Dermis microvascular lymphatic vessel endothelial cell (primary cell): ENCODE data around the gene ABCD1. TPM values are rescaled to one million over a fixed set of nuclear protein-coding genes. Genes with fewer than 3 reads are reported as not detected.

ENCODE experiments used
- DNase-seq, 2 donors: peaks; one replicate each; pipeline versions ENCODE4 v3.0.0 to v3.0.0-alpha.2; 2010; ENCODE audit warnings: low read depth in 2 of 2
- total RNA-seq: library from RNA; depleted of rRNA; stranded (reverse); fragments of >200 nt; gene quantifications from 2 replicates; pipeline ENCODE4 v1.2.1, GENCODE V29; 2014

The ABCD1 gene
- total RNA-seq, 1 donor from 2014 or later, result 6.2 TPM

- no peak for DNase-seq
Observed at GRCh38 chrX:153773218-153773611, 48.6 kb downstream of the ABCD1 start.

GRCh38 chrX:153773741-153774575, 49.3 kb downstream of the ABCD1 start:
- DNase-seq, result no peak

- DNase-seq, result no peak
Observed at GRCh38 chrX:153774576-153775292, 50.1 kb downstream of the ABCD1 start.

DNA sequence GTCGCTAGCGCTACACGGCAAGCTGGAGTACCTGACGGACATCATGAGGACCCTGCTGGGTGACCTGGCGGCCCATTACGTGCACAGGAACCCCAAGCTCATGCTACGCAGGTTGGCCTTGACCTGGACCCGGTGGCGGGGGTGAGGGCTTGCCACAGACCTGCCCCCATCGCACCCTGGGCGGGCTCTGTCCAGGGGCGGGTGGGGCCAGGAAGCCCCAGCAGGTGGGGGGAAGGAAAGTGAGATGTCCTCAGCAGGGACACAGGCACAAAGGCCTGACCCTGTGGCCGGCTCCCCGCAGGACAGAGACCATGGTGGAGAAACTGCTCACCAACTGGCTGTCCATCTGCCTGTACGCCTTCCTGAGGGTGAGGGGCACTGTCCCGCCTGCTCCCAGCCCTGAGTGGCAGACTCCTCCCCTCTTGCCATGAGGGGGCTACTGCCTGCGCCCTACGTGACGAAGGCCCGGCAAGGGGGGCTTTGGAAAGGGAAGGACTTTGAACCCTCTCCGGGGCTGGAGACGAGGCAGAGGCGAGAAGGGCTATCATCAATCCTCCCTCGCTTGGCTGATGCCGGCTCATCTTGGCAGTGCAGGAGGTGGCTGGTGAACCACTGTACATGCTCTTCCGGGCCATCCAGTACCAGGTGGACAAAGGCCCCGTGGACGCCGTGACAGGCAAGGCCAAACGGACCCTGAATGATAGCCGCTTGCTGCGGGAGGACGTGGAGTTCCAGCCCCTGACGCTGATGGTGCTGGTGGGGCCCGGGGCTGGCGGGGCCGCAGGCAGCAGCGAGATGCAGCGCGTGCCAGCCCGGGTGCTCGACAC, 50.9 kb downstream of the ABCD1 start:
- no peak for DNase-seq

GRCh38 chrX:153776120-153776599, 51.5 kb downstream of the ABCD1 start:
- no peak for DNase-seq

DNA sequence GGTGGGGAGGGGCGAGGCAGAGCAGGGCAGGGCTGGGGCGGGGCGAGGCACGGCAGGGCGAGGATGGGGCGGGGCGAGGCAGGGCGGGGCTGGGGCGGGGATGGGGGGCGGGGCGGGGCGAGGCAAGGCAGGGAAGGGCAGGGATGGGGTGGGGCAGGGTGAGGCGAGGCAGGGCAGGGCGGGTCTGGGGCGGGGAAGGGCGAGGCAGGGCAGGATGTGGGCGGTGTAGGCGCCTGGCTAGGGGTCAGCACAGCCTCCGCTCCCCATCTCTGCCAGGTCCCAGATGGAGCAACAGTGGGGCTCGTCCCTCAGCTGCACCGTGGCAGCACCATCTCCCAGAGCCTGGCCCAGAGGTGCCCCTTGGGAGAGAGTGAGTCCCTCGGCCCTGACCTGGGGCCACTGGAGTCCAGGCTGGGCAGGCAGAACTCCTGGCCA, 52.0 kb downstream of the ABCD1 start:
- no peak for DNase-seq

DNA sequence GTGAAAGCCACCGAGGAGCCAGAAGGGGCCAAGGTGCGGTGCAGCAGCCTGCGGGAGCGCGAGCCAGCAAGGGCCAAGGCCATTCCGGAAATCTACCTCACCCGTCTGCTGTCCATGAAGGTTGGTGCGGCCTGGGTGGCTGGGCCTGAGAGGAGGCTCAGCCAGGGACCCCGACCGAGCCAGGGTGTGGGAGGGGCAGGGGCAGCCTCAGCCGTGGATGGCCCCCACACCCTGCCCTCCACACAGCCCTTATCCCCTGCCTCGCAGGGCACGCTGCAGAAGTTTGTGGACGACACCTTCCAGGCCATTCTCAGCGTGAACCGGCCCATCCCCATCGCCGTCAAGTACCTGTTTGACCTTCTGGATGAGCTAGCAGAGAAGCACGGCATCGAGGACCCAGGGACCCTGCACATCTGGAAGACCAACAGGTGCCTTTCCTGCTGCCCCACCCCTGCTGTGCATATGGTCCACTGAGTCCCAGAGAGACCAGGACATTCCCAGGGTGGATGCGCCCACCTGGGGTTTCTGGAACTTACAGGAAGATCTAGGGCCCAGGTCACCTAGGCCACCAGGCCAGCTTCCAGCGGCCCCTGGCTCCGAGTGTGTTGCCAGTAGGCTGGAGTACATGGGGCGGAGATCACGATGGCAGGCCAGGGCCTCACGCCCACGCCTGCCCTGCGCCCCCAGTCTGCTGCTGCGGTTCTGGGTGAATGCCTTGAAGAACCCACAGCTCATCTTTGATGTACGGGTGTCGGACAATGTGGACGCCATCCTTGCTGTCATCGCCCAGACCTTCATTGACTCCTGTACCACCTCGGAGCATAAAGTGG, 52.8 kb downstream of the ABCD1 start:
- DNase-seq, result no peak

GRCh38 chrX:153778181-153778580, 53.5 kb downstream of the ABCD1 start:
- no peak for DNase-seq

- DNase-seq, result no peak
Observed at GRCh38 chrX:153778684-153779101, 54.0 kb downstream of the ABCD1 start.

- no peak for DNase-seq
Observed at GRCh38 chrX:153779891-153780677, 55.4 kb downstream of the ABCD1 start.

DNA sequence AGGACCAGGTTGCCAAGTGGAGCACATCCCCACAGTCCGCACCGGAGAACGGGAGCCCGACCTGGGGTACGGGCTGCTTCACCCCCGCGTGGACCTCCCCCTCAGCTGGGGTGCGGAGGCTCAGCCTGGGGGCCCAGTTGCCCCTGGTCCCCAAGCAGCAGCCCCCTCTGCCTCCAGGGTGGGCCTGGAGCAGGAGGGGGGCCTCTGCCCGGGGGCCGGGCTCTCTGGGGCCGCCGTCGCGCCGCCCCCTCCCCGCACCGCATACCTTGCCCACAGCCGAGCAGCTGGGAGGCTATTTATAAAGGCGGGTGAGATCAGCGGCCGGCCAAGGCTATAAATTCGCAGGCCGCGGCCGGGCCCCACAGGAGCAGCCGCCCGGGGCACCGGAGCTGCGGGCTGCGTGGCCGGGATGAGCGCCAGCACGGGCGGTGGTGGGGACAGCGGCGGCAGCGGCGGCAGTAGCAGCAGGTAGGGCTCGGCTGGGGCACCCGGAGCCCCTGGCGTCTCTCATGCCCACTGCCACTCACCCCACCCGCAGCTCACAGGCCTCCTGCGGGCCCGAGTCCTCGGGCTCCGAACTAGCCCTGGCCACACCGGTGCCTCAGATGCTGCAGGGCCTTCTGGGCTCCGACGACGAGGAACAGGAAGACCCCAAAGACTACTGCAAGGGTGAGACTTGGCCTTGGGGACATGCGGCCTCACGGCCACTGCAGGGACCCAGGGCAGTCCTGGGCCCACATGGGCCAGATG, 56.2 kb downstream of the ABCD1 start, which contains the start of gene SRPK3:
TSS of gene SRPK3 (plus strand) at position 364 of the 750 bp plus-strand sequence. CDS start at position 410, 46 bp downstream.
- no peak for DNase-seq

GRCh38 chrX:153781428-153782047, 56.9 kb downstream of the ABCD1 start:
- no peak for DNase-seq

DNA sequence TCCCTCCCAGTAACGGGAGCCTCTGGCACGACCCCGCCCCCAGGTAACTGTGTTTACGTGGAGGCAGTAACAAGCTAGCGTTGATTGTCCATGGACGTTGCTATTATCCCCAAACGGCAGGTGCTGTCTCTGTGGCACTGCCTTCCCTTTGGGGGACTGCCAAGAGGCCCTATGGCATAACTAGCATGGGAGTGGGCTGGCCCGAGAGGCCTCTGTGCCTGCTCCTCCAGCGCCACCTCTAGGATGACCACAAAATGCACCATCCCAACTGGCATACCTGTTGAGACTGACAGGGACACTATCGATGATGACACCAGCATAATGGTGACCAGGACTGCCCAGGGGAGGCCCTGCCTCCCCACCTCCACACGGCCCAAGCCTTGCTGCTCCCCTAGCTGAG, 57.7 kb downstream of the ABCD1 start:
- peak in 1 of 2 donors; percentile 12 for DNase-seq

DNA sequence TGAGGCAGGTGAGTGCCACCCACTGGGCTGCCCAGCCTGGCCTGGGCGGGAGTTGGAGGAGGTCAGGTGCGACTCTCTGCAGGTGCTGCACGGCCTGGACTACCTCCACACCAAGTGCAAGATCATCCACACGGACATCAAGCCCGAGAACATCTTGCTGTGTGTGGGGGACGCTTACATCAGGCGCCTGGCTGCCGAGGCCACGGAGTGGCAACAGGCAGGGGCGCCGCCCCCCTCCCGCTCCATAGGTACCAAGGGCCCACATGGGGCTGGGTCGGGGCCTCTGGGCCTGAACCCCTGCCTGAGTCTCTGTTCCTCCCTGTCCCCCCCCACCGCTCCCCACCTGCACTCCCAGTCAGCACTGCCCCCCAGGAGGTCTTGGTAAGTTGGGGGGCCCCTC, 58.2 kb downstream of the ABCD1 start:
- DNase-seq, result no peak

GRCh38 chrX:153783378-153784013, 58.8 kb downstream of the ABCD1 start:
- no peak for DNase-seq

DNA sequence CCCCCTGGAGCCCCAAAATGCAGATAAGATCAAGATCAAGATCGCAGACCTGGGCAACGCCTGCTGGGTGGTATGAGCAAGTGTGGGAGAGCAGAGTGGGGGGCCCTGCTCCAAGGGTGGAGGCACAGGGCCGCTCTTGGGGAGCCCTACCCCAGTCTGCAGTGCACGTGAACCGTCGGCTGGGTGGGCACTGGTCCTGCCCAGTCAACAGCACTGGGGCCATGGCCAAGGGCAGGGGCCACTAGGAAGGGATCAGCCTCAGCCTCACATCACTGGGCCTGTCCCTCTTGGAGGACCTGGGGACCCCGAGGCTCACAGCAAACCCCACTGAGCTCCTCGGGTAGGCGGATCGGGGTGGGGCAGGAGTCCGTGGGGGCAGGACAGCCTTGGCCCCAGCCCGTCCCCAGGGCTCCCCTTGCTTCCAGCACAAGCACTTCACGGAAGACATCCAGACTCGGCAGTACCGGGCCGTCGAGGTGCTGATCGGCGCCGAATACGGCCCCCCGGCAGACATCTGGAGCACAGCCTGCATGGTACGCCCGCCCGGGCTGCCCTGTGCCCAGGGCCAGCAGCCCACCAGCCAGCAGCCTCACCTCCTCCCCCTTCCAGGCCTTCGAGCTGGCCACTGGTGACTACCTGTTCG, 59.8 kb downstream of the ABCD1 start:
- DNase-seq, result no peak

DNA sequence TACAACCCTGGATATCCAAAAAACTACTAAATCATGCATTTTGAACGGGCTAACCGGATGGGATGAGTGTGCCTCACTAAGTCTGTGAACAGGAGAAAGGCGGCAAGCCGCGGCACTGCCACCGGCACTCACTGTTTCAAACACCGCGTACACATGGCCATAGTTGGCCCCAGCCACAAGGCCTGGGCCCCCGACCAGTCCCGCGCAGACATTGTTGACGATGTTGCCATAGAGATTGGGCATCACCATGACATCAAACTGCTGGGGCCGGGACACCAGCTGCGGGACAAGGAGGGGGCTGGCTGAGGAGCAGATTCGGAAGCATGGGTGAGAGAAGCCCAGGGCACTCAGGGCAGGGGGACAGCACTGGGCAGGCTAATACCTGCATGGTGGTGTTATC, 62.0 kb downstream of the ABCD1 start:
- DNase-seq, result no peak

- no peak for DNase-seq
Observed at GRCh38 chrX:153789654-153790053, 65.0 kb downstream of the ABCD1 start.
